Measurements from ENCODE around the gene DAAM2. TPM values are rescaled to one million over a fixed set of nuclear protein-coding genes. Genes with fewer than 3 reads are reported as not detected.

Gene DAAM2
- total RNA-seq, 6 experiments from 2014 or later = 1.6 to 9.8 (median 4.7) TPM

DNA sequence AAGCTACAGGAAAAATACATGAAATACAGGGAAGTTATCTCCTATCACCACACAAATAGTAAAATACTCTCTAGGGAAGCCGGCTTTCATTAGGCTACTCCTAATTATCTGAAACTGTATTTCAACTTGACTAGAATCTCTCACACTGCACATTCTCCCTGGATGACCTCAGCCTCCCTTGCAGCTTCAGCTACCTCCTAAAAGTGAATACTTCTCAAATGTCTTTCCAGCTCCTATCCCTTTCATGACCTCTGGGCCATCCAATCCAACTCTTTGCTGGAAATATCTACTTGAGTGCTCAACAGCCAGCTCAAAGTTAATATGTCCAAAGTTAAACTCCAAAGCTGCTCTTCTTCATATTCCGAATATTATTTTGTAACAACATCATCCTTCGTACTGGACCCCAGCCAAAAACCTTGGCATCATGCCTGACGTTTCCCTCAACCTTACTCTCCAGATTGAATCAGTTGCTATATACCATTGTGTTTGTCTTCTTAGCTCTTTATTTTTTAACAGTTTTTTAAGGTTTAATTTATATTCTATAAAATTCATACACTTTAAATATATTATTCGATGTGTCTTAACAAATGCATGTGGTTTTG, 37.6 kb upstream of the DAAM2 start:
- DNase-seq (no peak), ATAC-seq (no peak)
- no peaks in the 10 kb centered on the region for H3K36me3 ChIP-seq
- H3K9me3 ChIP-seq = no peaks in the 10 kb centered on the region
- H3K4me3 ChIP-seq = no peak overlapping the region
- TF ChIP-seq, protein P1, sequence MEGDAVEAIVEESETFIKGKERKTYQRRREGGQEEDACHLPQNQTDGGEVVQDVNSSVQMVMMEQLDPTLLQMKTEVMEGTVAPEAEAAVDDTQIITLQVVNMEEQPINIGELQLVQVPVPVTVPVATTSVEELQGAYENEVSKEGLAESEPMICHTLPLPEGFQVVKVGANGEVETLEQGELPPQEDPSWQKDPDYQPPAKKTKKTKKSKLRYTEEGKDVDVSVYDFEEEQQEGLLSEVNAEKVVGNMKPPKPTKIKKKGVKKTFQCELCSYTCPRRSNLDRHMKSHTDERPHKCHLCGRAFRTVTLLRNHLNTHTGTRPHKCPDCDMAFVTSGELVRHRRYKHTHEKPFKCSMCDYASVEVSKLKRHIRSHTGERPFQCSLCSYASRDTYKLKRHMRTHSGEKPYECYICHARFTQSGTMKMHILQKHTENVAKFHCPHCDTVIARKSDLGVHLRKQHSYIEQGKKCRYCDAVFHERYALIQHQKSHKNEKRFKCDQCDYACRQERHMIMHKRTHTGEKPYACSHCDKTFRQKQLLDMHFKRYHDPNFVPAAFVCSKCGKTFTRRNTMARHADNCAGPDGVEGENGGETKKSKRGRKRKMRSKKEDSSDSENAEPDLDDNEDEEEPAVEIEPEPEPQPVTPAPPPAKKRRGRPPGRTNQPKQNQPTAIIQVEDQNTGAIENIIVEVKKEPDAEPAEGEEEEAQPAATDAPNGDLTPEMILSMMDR (IDR thresholded peaks at IDR 0.05) = no peak
- no peak for TF ChIP-seq POLR2A (IDR thresholded peaks at IDR 0.05)
- no peaks in the 10 kb centered on the region for H3K27me3 ChIP-seq
- WGBS (ENCODE audit: insufficient coverage, low coverage, low lambda C conversion rate, missing lambda C conversion rate) = 68% methylated on average over 5 of the region's 5 CpGs
- no peak overlapping the region for H3K27ac ChIP-seq
- intact Hi-C loops (cut with DNase I) = no loop called here
- H3K4me1 ChIP-seq = no peaks in the 10 kb centered on the region

DNA sequence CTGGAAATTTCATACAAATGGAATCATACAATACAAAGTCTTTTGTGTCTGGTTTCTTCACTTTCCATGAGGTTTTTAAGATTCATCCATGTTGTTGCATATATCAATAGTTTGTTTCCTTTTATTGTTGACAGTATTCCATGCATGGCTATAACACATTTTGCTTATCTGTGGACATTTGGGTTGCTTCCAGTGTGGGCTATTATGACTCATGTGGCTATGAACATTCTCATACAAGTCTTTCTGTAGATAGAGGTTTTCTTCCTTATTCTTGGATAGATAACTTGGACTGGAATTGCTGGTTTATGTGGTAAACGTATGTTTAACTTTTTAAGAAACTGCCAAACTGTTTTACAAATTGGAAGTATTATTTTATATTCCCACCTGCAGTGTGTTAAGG, 36.9 kb upstream of the DAAM2 start:
- no peaks in the 10 kb centered on the region for H3K36me3 ChIP-seq
- no peaks in the 10 kb centered on the region for H3K9me3 ChIP-seq
- H3K4me3 ChIP-seq = no peak overlapping the region
- intact Hi-C loops (cut with DNase I) = no loop called here
- DNase-seq = no peak
- 80% methylated on average over 1 of the region's 1 CpG for WGBS (ENCODE audit: insufficient coverage, low coverage, low lambda C conversion rate, missing lambda C conversion rate)
- TF ChIP-seq, protein P1 (IDR thresholded peaks at IDR 0.05) = no peak
- no peak for TF ChIP-seq POLR2A (IDR thresholded peaks at IDR 0.05)
- H3K27ac ChIP-seq = no peak overlapping the region
- no peaks in the 10 kb centered on the region for H3K27me3 ChIP-seq
- no peak for ATAC-seq
- H3K4me1 ChIP-seq = no peaks in the 10 kb centered on the region

DNA sequence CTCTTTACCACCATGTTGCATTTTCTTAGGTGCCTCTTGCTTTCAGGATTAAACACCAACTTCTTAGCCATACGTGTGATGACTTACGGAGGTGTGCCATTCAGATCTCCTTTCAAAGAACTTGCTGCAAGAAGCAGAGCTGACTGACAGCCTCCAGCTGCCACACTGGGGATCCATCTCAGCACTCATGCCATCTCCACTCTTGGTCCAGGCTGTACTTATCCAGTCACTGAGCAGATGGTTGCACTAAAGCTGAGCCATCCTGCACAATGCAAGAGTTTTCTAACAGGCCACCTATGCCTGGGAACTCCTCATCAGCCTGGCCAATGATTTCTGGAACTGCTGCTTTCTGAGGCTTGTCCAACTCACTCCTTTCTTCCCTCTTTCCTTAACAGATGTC, 35.6 kb upstream of the DAAM2 start:
- no peak for ATAC-seq
- no peak for TF ChIP-seq POLR2A (IDR thresholded peaks at IDR 0.05)
- TF ChIP-seq, protein P1 (IDR thresholded peaks at IDR 0.05) = no peak
- intact Hi-C loops (cut with DNase I) = no loop called here

DNA sequence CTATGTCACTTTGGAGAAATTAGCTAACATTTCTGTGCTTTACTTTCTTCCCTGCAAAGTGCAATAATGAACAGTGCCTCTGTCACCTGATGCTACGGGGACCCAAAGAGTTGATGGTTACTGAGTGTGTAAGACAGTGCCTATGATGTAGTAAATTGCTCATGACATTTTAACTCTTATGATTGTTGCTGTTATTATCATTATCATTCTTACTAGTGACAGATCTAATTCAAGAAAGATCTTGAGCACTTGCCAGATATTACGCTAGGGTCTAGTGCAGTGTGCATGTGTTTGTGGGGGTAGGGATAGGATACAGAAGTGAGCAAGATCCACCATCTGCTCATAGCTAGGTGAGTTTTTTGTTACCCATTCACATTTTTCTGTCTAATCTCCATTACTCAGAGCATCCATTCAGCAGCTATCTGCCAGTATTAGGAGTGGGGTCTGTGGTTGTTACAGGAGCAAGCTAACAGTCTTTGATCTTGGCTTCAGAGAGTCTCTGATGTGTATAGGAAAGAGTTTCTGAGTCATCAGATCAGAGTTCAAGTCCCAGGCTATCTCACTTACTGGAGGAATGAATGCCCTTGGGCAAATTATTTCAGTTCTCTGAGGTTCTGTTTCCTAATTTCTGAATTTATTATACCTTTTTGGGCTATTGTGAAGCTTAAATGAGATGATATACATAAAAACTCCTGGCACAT, 33.1 kb upstream of the DAAM2 start:
- no peak for ATAC-seq
- WGBS (ENCODE audit: insufficient coverage, low coverage, low lambda C conversion rate, missing lambda C conversion rate) = 69% methylated on average over 2 of the region's 2 CpGs
- intact Hi-C loops (cut with DNase I) = no loop called here

More for the DNA sequence above, 35.6 kb upstream of the DAAM2 start:
- H3K27me3 ChIP-seq = no peaks in the 10 kb centered on the region
- no peaks in the 10 kb centered on the region for H3K4me1 ChIP-seq
- H3K4me3 ChIP-seq = no peak overlapping the region
- H3K27ac ChIP-seq = no peak overlapping the region
- WGBS (ENCODE audit: insufficient coverage, low coverage, low lambda C conversion rate, missing lambda C conversion rate) = 91% methylated on average over 2 of the region's 2 CpGs
- H3K36me3 ChIP-seq = no peaks in the 10 kb centered on the region
- DNase-seq = no peak
- no peaks in the 10 kb centered on the region for H3K9me3 ChIP-seq

More for the DNA sequence above, 33.1 kb upstream of the DAAM2 start:
- Histone ChIP-seq H3K36me3 (no peaks in the 10 kb centered on the region), H3K27ac (no peak overlapping the region), H3K27me3 (no peaks in the 10 kb centered on the region), H3K9me3 (no peaks in the 10 kb centered on the region), H3K4me3 (no peak overlapping the region), H3K4me1 (no peaks in the 10 kb centered on the region)
- no peak for DNase-seq
- TF ChIP-seq, protein P1 (IDR thresholded peaks at IDR 0.05) = no peak

Data from right lobe of liver (tissue), 6 donors.